Large intestine (tissue), 3 donors: Measurements from ENCODE around the gene SYT1. TPM values are rescaled to one million over a fixed set of nuclear protein-coding genes. Genes with fewer than 3 reads are reported as not detected.
"Not testable (repeated sequence)": the region's sequence is repeated elsewhere in the genome, so short reads cannot be mapped to it uniquely, and the experiment has no call there.

Experiments used
- DNase-seq, 2 donors: peaks; one replicate each; pipeline versions ENCODE4 v3.0.0 to v3.0.0-alpha.2; 2013
- H3K27ac ChIP-seq: one replicate; pipeline ENCODE4 v1.5.1; 2013; ENCODE audit warnings: low read length
- H3K27me3 ChIP-seq: 2 replicates; pipeline ENCODE4 v1.6.1; 2013; ENCODE audit warnings: low read length; ENCODE audit not compliant: control insufficient read depth, insufficient read depth
- H3K36me3 ChIP-seq: 2 replicates; pipeline ENCODE4 v1.6.1; 2013; ENCODE audit warnings: low read length; ENCODE audit not compliant: control insufficient read depth, insufficient read depth
- H3K4me1 ChIP-seq: one replicate; pipeline ENCODE4 v1.6.1; 2013; ENCODE audit warnings: low read length; ENCODE audit not compliant: control insufficient read depth, insufficient read depth
- H3K4me3 ChIP-seq: one replicate; pipeline ENCODE4 v1.5.1; 2013; ENCODE audit warnings: low read length
- H3K9me3 ChIP-seq: one replicate; pipeline ENCODE4 v1.6.1; 2013; ENCODE audit warnings: mild to moderate bottlenecking, low read depth, low read length, moderate library complexity; ENCODE audit not compliant: control insufficient read depth
- WGBS: methylation state at CpG from one replicate; pipeline ENCODE4 v1.1.5; 2013; ENCODE audit warnings: low lambda C conversion rate; ENCODE audit not compliant: insufficient coverage; 5-methylcytosine and 5-hydroxymethylcytosine counted together
- polyA plus RNA-seq: library from polyadenylated mRNA; unstranded; fragments of 120-200 nt; gene quantifications from one replicate; pipeline ENCODE4 v1.2.1, GENCODE V29; 2013

Gene SYT1
- polyA plus RNA-seq, 1 donor = 12.6 TPM

DNA sequence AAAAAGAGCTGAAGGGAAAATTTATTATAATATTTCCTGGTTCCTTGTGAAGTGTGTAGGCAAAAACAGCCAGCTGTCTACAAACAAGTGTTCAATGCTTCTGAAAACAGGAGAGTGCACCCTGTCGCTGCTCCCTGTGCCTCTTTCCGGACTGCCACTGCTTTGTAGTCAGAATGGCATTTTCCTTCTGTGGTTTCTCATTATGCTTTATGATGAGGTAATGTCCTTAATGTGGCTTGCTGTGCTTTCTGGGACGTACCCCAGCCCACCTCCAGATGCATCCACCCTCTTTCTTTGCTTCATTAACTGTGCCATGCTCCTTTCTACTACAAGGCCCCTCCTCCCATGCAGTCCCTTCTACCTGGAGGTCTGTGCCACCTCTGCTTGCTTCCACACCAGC, 148.1 kb downstream of the SYT1 start:
- H3K36me3 ChIP-seq = no peaks in the 10 kb centered on the region
- no peaks in the 10 kb centered on the region for H3K9me3 ChIP-seq
- no peaks in the 10 kb centered on the region for H3K27me3 ChIP-seq
- H3K4me1 ChIP-seq = no peaks in the 10 kb centered on the region
- no peak overlapping the region for H3K27ac ChIP-seq
- DNase-seq = no peak
- no peak overlapping the region for H3K4me3 ChIP-seq
- WGBS = no CpG with 5 or more reads among the region's 3 CpGs

DNA sequence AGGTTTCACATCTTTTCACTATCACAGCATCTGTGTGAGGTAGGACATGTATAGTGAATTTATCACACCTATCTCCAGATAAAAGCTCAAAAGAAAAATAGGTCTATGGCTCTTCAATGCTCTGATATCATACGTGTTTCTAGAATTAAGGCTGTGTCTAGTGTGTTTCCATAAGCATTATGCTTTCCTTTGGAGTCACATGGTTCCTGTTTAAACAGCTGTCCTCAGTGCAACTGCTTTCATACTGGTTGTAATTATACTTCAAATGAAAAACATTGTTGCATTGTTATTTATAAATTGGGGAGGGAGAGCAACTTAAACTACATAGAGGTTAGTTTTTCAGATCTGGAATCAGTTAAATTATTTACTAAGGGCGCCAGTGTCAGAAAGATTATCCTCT, 151.6 kb downstream of the SYT1 start:
- Histone ChIP-seq H3K27ac (no peak overlapping the region), H3K27me3 (no peaks in the 10 kb centered on the region), H3K36me3 (no peaks in the 10 kb centered on the region), H3K4me3 (no peak overlapping the region), H3K4me1 (no peaks in the 10 kb centered on the region), H3K9me3 (no peaks in the 10 kb centered on the region)
- 20% methylated on average over 1 of the region's 2 CpGs for WGBS
- DNase-seq = no peak

DNA sequence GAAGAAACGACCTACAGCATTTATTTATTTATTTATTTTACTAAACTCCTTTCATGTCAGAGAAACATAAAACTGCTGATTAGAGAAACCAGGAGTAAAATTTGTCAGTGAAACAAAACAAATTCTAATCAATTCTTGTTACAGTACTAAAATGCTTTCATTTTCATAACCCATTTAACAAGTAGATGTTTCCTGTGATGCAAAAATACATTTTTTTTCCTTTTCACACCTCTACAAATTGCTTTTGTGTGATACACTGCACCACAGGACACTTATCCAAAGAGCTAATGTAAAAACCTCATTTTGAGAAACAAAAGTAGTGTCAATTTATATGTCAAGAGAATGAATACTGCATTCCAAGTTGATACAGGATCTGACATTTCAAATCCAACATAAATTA, 155.1 kb downstream of the SYT1 start:
- no peaks in the 10 kb centered on the region for H3K27me3 ChIP-seq
- no peak overlapping the region for H3K4me3 ChIP-seq
- no peak for DNase-seq
- WGBS = no CpG with 5 or more reads among the region's 1 CpG
- no peak overlapping the region for H3K27ac ChIP-seq
- H3K4me1 ChIP-seq = no peaks in the 10 kb centered on the region
- H3K9me3 ChIP-seq = no peaks in the 10 kb centered on the region
- H3K36me3 ChIP-seq = no peaks in the 10 kb centered on the region

DNA sequence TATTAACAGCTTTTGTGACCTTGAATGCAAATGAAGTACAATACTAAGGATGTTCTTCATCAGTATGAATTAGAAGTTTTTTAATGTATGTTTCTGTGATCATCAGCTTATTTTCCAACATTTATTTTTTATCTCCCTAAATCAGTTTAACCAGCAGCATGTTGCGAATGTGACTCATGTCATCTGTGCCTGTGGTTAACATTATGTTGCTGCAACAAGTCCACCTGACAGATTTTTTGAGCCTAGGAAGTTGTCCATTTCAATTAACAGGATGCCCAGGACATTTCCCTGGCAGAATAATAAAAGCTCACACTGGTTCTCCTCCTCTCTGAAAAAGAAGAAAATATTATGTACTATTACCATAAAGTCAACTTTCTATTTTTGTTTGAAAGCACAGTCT, 155.5 kb downstream of the SYT1 start:
- no CpG with 5 or more reads among the region's 1 CpG for WGBS
- no peak overlapping the region for H3K27ac ChIP-seq
- H3K4me3 ChIP-seq = no peak overlapping the region

DNA sequence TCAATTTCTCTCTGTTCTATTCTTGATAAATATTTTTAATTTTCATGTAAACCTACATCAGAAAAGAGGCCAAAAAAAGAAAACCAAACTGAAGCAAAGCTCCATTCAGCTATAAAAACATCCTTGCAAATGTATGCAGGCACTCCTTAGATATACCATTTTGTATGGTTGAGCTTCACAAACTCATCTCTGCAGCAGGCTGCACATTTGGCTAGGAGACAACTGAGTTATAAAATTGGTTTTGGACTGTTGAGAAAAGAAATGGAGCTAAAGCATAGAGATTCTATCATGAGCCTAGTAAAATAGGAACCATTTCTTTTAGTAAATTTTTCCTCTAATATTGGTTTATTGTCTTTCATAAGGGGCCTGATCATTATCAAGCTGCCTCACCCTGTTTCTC, 156.4 kb downstream of the SYT1 start:
- no peaks in the 10 kb centered on the region for H3K4me1 ChIP-seq
- no peaks in the 10 kb centered on the region for H3K9me3 ChIP-seq
- H3K27me3 ChIP-seq = no peaks in the 10 kb centered on the region
- no peak overlapping the region for H3K4me3 ChIP-seq
- no peak for DNase-seq
- no peak overlapping the region for H3K27ac ChIP-seq
- no peaks in the 10 kb centered on the region for H3K36me3 ChIP-seq

More for the DNA sequence above, 155.5 kb downstream of the SYT1 start:
- H3K4me1 ChIP-seq = no peaks in the 10 kb centered on the region
- H3K9me3 ChIP-seq = no peaks in the 10 kb centered on the region
- H3K27me3 ChIP-seq = no peaks in the 10 kb centered on the region
- no peaks in the 10 kb centered on the region for H3K36me3 ChIP-seq
- DNase-seq = no peak

DNA sequence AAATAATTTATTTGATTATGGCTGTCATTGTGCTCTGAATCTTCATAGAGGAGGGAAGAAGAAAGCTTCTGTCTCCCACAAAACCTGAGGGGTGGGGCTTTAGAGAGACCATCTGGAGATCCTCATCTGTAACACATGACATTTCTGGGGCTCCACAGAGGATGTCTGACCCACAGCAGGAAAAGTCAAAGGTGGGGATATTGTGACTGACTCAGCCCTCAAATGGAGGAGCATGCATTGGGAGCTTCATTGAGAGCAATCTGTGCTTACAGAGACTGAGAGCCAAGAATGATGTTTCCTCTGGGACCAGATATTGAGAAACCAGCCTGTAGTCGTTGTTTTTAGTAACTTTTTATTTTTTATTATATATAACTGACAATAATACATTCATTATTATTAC, 158.7 kb downstream of the SYT1 start:
- H3K36me3 ChIP-seq = no peaks in the 10 kb centered on the region
- 100% methylated on average over 1 of the region's 1 CpG for WGBS
- H3K9me3 ChIP-seq = no peaks in the 10 kb centered on the region
- no peak overlapping the region for H3K27ac ChIP-seq
- DNase-seq = no peak
- no peaks in the 10 kb centered on the region for H3K27me3 ChIP-seq
- no peak overlapping the region for H3K4me3 ChIP-seq
- no peaks in the 10 kb centered on the region for H3K4me1 ChIP-seq

DNA sequence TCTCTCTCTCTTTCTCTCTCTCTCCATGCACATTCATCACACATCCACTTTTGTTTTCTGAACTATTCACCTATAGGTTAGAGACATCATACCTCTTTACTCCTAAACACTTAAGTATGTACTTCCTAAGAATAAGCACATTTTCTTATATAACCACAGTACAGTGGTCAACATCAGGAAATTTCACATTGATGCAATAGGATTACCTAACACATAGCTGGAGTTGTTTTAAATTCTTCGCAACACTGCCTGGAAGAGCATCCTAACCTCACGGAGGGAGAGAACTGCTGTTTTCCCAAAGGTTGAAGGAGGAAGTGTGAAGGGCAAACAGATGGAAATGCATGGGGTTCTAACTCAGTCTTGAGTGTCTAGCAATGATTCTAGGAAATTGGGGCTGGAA, 159.2 kb downstream of the SYT1 start:
- 80% methylated on average over 1 of the region's 2 CpGs for WGBS
- H3K27me3 ChIP-seq = no peaks in the 10 kb centered on the region
- no peak overlapping the region for H3K4me3 ChIP-seq
- peak in 1 of 2 donors; percentile 0 for DNase-seq
- H3K4me1 ChIP-seq = no peaks in the 10 kb centered on the region
- H3K27ac ChIP-seq = no peak overlapping the region
- H3K9me3 ChIP-seq = no peaks in the 10 kb centered on the region
- no peaks in the 10 kb centered on the region for H3K36me3 ChIP-seq

DNA sequence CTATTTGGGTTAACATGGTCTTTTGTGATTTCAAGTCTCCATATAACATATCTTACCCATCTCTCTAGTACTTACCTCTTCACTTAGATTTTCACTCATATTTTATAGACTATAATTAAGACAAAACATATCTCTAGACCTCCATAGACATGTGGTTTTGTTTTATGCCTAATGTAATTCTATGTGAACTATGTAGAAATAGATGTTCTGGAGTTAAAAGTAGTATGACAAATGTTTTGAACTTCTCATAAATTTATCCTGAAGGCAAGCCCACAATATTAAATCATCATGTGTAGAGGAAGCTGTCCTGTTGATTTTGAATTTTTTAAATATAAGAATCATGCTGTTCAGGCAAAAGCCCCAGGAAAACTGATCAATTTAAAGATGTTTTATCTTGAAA, 169.2 kb downstream of the SYT1 start:
- H3K9me3 ChIP-seq = no peaks in the 10 kb centered on the region
- no peak overlapping the region for H3K4me3 ChIP-seq
- no peaks in the 10 kb centered on the region for H3K4me1 ChIP-seq
- H3K27me3 ChIP-seq = no peaks in the 10 kb centered on the region
- DNase-seq = no peak
- H3K27ac ChIP-seq = no peak overlapping the region
- H3K36me3 ChIP-seq = no peaks in the 10 kb centered on the region

DNA sequence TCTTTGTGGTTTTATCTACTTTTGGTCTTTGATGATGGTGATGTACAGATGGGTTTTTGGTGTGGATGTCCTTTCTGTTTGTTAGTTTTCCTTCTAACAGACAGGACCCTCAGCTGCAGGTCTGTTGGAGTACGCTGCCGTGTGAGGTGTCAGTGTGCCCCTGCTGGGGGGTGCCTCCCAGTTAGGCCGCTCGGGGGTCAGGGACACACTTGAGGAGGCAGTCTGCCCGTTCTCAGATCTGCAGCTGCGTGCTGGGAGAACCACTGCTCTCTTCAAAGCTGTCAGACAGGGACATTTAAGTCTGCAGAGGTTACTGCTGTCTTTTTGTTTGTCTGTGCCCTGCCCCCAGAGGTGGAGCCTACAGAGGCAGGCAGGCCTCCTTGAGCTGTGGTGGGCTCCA, 180.2 kb downstream of the SYT1 start:
- not testable (repeated sequence) for H3K4me3 ChIP-seq, H3K4me1 ChIP-seq, H3K36me3 ChIP-seq, H3K27ac ChIP-seq, DNase-seq, H3K27me3 ChIP-seq, H3K9me3 ChIP-seq
- no CpG with 5 or more reads among the region's 6 CpGs for WGBS

DNA sequence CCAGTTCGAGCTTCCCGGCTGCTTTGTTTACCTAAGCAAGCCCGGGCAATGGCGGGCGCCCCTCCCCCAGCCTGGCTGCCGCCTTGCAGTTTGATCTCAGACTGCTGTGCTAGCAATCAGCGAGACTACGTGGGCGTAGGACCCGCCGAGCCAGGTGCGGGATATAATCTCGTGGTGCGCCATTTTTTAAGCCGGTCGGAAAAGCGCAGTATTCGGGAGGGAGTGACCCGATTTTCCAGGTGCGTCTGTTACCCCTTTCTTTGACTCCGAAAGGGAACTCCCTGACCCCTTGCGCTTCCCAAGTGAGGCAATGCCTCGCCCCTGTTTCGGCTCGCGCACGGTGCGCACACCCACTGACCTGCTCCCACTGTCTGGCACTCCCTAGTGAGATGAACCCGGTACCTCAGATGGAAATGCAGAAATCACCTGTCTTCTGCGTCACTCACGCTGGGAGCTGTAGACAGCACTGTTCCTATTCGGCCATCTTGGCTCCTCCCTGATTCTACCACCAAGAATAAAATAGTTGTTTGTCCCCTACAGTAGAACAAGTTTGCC, 180.7 kb downstream of the SYT1 start:
- not testable (repeated sequence) for H3K27ac ChIP-seq, H3K36me3 ChIP-seq, H3K4me1 ChIP-seq, H3K27me3 ChIP-seq, DNase-seq, H3K4me3 ChIP-seq, H3K9me3 ChIP-seq
- no CpG with 5 or more reads among the region's 32 CpGs for WGBS

DNA sequence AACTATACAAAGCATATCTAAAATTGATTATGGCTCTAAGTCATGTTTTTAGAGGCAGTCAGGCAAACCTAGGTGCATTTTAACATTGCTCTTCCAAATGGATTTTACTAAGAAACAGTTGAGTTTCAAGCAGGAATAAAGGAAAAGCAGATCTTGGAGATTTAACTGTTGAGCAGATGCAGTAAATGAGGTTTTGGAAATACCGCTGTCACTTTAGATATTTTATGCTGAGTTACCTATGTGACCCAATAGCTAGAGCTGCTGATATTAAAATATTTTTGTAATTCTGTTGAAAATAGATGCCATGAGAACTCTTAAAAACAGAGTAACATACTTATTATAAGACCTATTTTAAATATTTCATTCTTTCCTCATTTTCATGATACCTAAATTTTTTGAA, 181.4 kb downstream of the SYT1 start:
- Histone ChIP-seq H3K36me3 (no peaks in the 10 kb centered on the region), H3K4me1 (no peaks in the 10 kb centered on the region), H3K9me3 (no peaks in the 10 kb centered on the region), H3K27ac (no peak overlapping the region), H3K4me3 (no peak overlapping the region), H3K27me3 (no peaks in the 10 kb centered on the region)
- WGBS = no CpG with 5 or more reads among the region's 1 CpG
- no peak for DNase-seq
